Caco-2 (cell line): ENCODE measurements around the gene TRIM21. TPM values are rescaled to one million over a fixed set of nuclear protein-coding genes. Genes with fewer than 3 reads are reported as not detected.
A peak's percentile ranks its signal among the peaks of the same experiment; 100 is the strongest.

Experiments used
- BruUV-seq: library from RNA; stranded (reverse); fragments of 400-500 nt; replicated peaks from 2 replicates; lab custom pipeline; 2021; lab: Mats Ljungman, UMichigan
- CTCF ChIA-PET: fragments of 300-600 bp; sonication (Branson Sonifier 250); formaldehyde crosslinking; loops from one replicate; lab custom pipeline; 2022; ENCODE audit warnings: antibody characterized with exemption; lab: Charles Lee
- POLR2A ChIA-PET: fragments of 300-600 bp; sonication (Branson Sonifier 250); formaldehyde crosslinking; loops from one replicate; lab custom pipeline; 2022; ENCODE audit warnings: antibody characterized with exemption; lab: Charles Lee
- DNase-seq, 2 experiments: peaks; one replicate each; pipeline versions ENCODE4 v3.0.0 to v3.0.0-alpha.2; 2020 to 2022
- H3K27me3 ChIP-seq: replicated peaks from 2 replicates; pipeline ENCODE4 v1.6.0; 2011; ENCODE audit warnings: low read length; ENCODE audit not compliant: control insufficient read depth, insufficient read depth
- H3K36me3 ChIP-seq: 2 replicates; pipeline ENCODE4 v1.5.1; 2011; ENCODE audit warnings: low read length; ENCODE audit not compliant: control insufficient read depth, insufficient read depth
- H3K4me1 ChIP-seq: fragments of 250-450 bp; sonication (Bioruptor Pico); 2 replicates; pipeline ENCODE4 v1.5.1; 2020; ENCODE audit warnings: mild to moderate bottlenecking
- H3K4me3 ChIP-seq: 2 replicates; pipeline ENCODE4 v1.5.1; 2011; ENCODE audit warnings: low read depth, mild to moderate bottlenecking, control low read depth, low read length
- H3K9me3 ChIP-seq: fragments of 250-450 bp; sonication (Bioruptor Pico); 2 replicates; pipeline ENCODE4 v1.5.1; 2020; ENCODE audit warnings: mild to moderate bottlenecking, moderate library complexity
- H3K27ac Mint-ChIP-seq: one replicate; pipeline ENCODE4 v1.8.0; 2022; ENCODE audit warnings: mixed read lengths; ENCODE audit not compliant: unreplicated experiment
- H3K27me3 Mint-ChIP-seq: one replicate; pipeline ENCODE4 v1.8.0; 2022; ENCODE audit warnings: mixed read lengths; ENCODE audit not compliant: insufficient read depth, unreplicated experiment
- H3K36me3 Mint-ChIP-seq: one replicate; pipeline ENCODE4 v1.8.0; 2022; ENCODE audit warnings: mild to moderate bottlenecking, mixed read lengths; ENCODE audit not compliant: insufficient read depth, unreplicated experiment
- H3K4me1 Mint-ChIP-seq: one replicate; pipeline ENCODE4 v1.8.0; 2022; ENCODE audit warnings: low read depth, mixed read lengths; ENCODE audit not compliant: unreplicated experiment
- H3K4me3 Mint-ChIP-seq: one replicate; pipeline ENCODE4 v1.8.0; 2022; ENCODE audit warnings: mild to moderate bottlenecking, moderate library complexity, mixed read lengths; ENCODE audit not compliant: unreplicated experiment
- H3K9me3 Mint-ChIP-seq: one replicate; pipeline ENCODE4 v1.8.0; 2022; ENCODE audit warnings: mixed read lengths; ENCODE audit not compliant: unreplicated experiment
- intact Hi-C: fragments of 100-400 bp; cut with micrococcal nuclease; formaldehyde crosslinking; loops from one replicate; pipeline ENCODE4 v1.10.0; 2022; ENCODE audit not compliant: unreplicated experiment
- total RNA-seq: library from RNA; stranded (reverse); gene quantifications from 2 replicates; pipeline ENCODE4 v1.2.3, GENCODE V29; 2022
- TF ChIP-seq, protein P1 (sequence below), 2 experiments: fragments of 200-600 bp in 1 of 2; IDR thresholded peaks; 1 replicate in 1 of 2; 2 replicates in 1 of 2; pipeline versions ENCODE4 v1.5.1 to v1.8.0; 2011 to 2022; ENCODE audit warnings: antibody characterized with exemption in 1 of 2, control low read depth in 1 of 2, inconsistent platforms in 1 of 2, low read depth in 1 of 2, low read length in 1 of 2, mild to moderate bottlenecking in 1 of 2, moderate library complexity in 1 of 2; ENCODE audit not compliant: insufficient read depth in 1 of 2, severe bottlenecking in 1 of 2, unreplicated experiment in 1 of 2

The TRIM21 gene
- total RNA-seq, 1 experiment from 2014 or later = 6.1 TPM

DNA sequence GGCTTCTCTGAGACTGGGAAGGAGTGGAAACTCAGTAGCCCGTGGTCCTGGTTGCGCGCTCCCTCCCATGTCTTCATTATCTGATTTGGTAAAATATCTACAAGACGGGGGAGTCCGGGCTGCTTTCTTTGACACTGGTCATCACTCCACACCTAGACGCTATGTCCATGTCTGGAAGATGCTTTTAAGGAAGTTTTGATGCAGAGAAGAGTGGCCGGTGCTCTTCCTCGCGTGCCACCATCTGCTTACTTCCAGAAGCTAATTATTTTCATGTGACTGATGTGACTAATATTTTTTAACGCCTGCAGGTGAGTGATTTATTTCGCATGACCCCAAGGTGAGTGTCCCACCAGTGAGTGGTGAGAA is 339 bp upstream of the TRIM21 start:
- TF ChIP-seq, protein P1, sequence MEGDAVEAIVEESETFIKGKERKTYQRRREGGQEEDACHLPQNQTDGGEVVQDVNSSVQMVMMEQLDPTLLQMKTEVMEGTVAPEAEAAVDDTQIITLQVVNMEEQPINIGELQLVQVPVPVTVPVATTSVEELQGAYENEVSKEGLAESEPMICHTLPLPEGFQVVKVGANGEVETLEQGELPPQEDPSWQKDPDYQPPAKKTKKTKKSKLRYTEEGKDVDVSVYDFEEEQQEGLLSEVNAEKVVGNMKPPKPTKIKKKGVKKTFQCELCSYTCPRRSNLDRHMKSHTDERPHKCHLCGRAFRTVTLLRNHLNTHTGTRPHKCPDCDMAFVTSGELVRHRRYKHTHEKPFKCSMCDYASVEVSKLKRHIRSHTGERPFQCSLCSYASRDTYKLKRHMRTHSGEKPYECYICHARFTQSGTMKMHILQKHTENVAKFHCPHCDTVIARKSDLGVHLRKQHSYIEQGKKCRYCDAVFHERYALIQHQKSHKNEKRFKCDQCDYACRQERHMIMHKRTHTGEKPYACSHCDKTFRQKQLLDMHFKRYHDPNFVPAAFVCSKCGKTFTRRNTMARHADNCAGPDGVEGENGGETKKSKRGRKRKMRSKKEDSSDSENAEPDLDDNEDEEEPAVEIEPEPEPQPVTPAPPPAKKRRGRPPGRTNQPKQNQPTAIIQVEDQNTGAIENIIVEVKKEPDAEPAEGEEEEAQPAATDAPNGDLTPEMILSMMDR (IDR thresholded peaks at IDR 0.05; ENCODE audit: insufficient read depth in 1 of 2, low read depth in 1 of 2, low read length in 1 of 2, severe bottlenecking in 1 of 2, unreplicated experiment in 1 of 2) = no peak
- peak overlapping the region; percentile 88 for H3K4me3 Mint-ChIP-seq
- H3K27ac Mint-ChIP-seq = no peak overlapping the region
- H3K27me3 Mint-ChIP-seq = peaks cover 3% of the 10 kb centered on the region
- ChIA-PET POLR2A (interaction anchor here (0.6 kb wide), 1 partner anchor 50 kb away, joined by 3 read pairs; no protein-coding TSS in a partner anchor), CTCF (interaction anchor here (0.6 to 0.8 kb wide), 2 partner anchors 206 to 435 kb away, joined by 3 to 5 read pairs; no protein-coding TSS in a partner anchor)
- DNase-seq = no peak
- H3K4me1 Mint-ChIP-seq = peaks cover 7% of the 10 kb centered on the region
- no peaks in the 10 kb centered on the region for H3K36me3 Mint-ChIP-seq
- no TSS peak for BruUV-seq
- no peaks in the 10 kb centered on the region for H3K4me1 ChIP-seq
- no peaks in the 10 kb centered on the region for H3K36me3 ChIP-seq
- H3K4me3 ChIP-seq = peak overlapping the region; percentile 83
- peaks cover 2% of the 10 kb centered on the region for H3K9me3 Mint-ChIP-seq
- H3K9me3 ChIP-seq = no peaks in the 10 kb centered on the region
- no peaks in the 10 kb centered on the region for H3K27me3 ChIP-seq
- intact Hi-C loops = loop anchor here (2.0 to 5.0 kb wide), 2 partner anchors 19 to 98 kb away; no protein-coding TSS in a partner anchor

DNA sequence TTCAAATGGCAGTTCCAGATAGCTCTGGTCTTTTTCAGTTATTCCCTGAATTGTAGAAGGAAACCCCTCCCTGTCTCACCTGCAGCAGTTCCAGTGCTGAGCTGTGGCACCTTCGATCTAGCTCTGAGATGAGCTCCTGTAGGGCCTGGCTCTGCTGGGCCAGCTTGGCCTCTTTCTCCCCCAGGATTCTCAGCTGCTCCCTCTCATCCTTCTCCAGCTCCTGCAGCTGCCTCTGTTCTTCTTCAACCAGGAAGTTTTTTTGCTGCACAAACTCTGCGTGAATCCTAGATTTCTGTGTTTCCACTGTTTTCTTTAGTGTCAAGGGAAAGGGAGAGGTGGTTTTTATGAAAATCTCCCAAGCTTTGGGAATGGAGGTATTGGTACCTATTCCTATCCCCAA is 5.3 kb downstream of the TRIM21 start:
- TF ChIP-seq, protein P1 (IDR thresholded peaks at IDR 0.05; ENCODE audit: insufficient read depth in 1 of 2, low read depth in 1 of 2, low read length in 1 of 2, severe bottlenecking in 1 of 2, unreplicated experiment in 1 of 2) = no peak
- Mint-ChIP-seq H3K4me3 (no peak overlapping the region), H3K27me3 (no peaks in the 10 kb centered on the region), H3K9me3 (no peaks in the 10 kb centered on the region), H3K27ac (no peak overlapping the region), H3K36me3 (no peaks in the 10 kb centered on the region), H3K4me1 (no peaks in the 10 kb centered on the region)
- H3K4me3 ChIP-seq = no peak overlapping the region
- ChIA-PET POLR2A (no interaction called here), CTCF (no interaction called here)
- H3K36me3 ChIP-seq = no peaks in the 10 kb centered on the region
- intact Hi-C loops = no loop called here
- no peaks in the 10 kb centered on the region for H3K27me3 ChIP-seq
- H3K4me1 ChIP-seq = no peaks in the 10 kb centered on the region
- no peaks in the 10 kb centered on the region for H3K9me3 ChIP-seq
- BruUV-seq = no TSS peak
- DNase-seq = no peak

DNA sequence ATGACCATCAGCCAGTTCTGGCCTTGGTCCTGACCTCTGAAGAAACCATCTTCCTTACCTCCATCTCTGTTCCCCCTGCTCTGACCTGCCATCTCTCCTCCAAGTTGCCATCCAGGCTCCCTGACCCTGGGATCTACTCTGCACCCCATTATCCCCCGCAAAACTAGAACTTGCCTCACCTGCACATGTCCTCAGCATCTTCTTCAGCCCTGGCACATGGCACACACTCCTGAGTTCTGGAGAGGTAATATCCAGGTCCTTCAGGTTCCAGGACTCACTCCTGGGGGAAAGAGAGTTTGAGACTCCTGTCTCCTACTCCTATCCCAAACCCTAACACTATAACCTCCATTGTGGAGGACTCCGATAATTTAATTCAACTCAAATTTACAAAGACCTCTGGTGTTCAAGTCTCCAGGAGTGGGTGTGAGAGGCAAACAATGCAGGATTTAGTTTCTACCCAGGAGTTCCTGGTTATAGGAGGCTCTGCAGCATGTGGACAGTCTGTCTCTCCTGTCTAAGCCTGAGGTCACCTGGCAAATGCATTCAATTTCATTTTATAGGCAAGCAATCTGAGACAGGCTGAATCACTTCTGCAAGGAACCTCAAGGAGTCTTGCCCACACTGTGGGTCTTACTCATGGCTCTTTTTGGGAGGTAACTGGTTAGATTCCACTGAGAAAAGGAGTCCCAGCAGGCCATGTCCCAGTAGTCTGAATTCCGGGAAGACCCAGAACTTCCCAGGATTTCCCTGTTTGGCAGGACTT is 7.3 kb downstream of the TRIM21 start:
- H3K4me3 ChIP-seq = no peak overlapping the region
- TF ChIP-seq, protein P1 (IDR thresholded peaks at IDR 0.05; ENCODE audit: insufficient read depth in 1 of 2, low read depth in 1 of 2, low read length in 1 of 2, severe bottlenecking in 1 of 2, unreplicated experiment in 1 of 2) = no peak
- Mint-ChIP-seq H3K9me3 (no peaks in the 10 kb centered on the region), H3K4me1 (no peaks in the 10 kb centered on the region), H3K27ac (no peak overlapping the region), H3K36me3 (no peaks in the 10 kb centered on the region), H3K27me3 (no peaks in the 10 kb centered on the region), H3K4me3 (no peak overlapping the region)
- intact Hi-C loops = no loop called here
- BruUV-seq = no TSS peak
- no peaks in the 10 kb centered on the region for H3K4me1 ChIP-seq
- CTCF ChIA-PET = no interaction called here
- H3K27me3 ChIP-seq = no peaks in the 10 kb centered on the region
- DNase-seq = no peak
- no peaks in the 10 kb centered on the region for H3K36me3 ChIP-seq
- no peaks in the 10 kb centered on the region for H3K9me3 ChIP-seq
- POLR2A ChIA-PET = no interaction called here
